Spleen (tissue), 7 donors: ENCODE measurements around the gene CINP.

Source experiments
- CTCF ChIP-seq, 11 experiments: fragments of 200-600 bp in 7 of 11; fragments of 450-650 bp in 4 of 11; sonication (generic) in 4 of 11; IDR thresholded peaks in 8 of 11; conservative IDR thresholded peaks in 3 of 11; 1 replicate in 7 of 11; 2 replicates in 4 of 11; pipeline versions ENCODE4 v1.4.0 to v1.8.0; 2016 to 2021; ENCODE audit warnings: antibody characterized with exemption in 11 of 11, inconsistent platforms in 4 of 11, mild to moderate bottlenecking in 1 of 11
- POLR2A ChIP-seq, 3 donors: fragments of 450-650 bp; IDR thresholded peaks; one replicate each; pipeline ENCODE4 v1.5.1; 2017; ENCODE audit warnings: antibody characterized with exemption in 3 of 3, mild to moderate bottlenecking in 1 of 3
- POLR2AphosphoS5 ChIP-seq, 3 donors: sonication (generic); formaldehyde crosslinking; IDR thresholded peaks; one replicate each; pipeline ENCODE4 v1.5.1; 2017; ENCODE audit warnings: antibody characterized with exemption in 3 of 3
- donor health status: DM: no; HTN: no; CAD: no; lungs with moderate emphysema.
- donor health status: DM: no; HTN: no; CAD: no.
- donor health status: DM: no; HTN: no; CAD: no.

GRCh38 chr14:102344084-102344483, 18.6 kb downstream of the CINP start:
- TF ChIP-seq CTCF (IDR thresholded peaks at IDR 0.05 in 8 of 11, conservative IDR thresholded peaks at IDR 0.05 in 3 of 11) (no peak), POLR2A (IDR thresholded peaks at IDR 0.05) (no peak), POLR2AphosphoS5 (IDR thresholded peaks at IDR 0.05) (no peak)
